ENCODE data around the gene CIB4. TPM values are rescaled to one million over a fixed set of nuclear protein-coding genes. Genes with fewer than 3 reads are reported as not detected.

Gene CIB4
- total and polyA plus RNA-seq, 9 of the 15 experiments (the other 6 are each of a cell fraction or from before 2014, with no cell fraction given): not detected

GRCh38 chr2:26536371-26537068, 104.6 kb downstream of the CIB4 start:
- in situ Hi-C loops (cut with MboI): no loop called here
- no peak overlapping the region for H3K4me3 ChIP-seq
- peaks cover 5% of the 10 kb centered on the region in 2 experiments; a peak in 3 of 5 replicates for H3K4me1 ChIP-seq (replicated peaks in 1 of 2; ENCODE audit: control insufficient read depth in 2 of 2, insufficient read depth in 2 of 2, low read length in 2 of 2)
- no peaks in the 10 kb centered on the region for H3K9me1 ChIP-seq (ENCODE audit: control insufficient read depth, insufficient read depth, low read length)
- CTCF ChIA-PET (ENCODE audit: low intra/inter-chr PET ratio): no interaction called here
- POLR2A ChIA-PET: no interaction called here
- WGBS (ENCODE audit: insufficient coverage, low coverage, missing lambda C conversion rate): 14% methylated on average over 18 of the region's 20 CpGs
- no peak overlapping the region for H3K4me2 ChIP-seq (ENCODE audit: insufficient read depth, low read length)
- H3K9ac ChIP-seq (ENCODE audit: insufficient read depth in 1 of 2, low read depth in 2 of 2, low read length in 2 of 2): no peak overlapping the region
- H4K20me1 ChIP-seq (replicated peaks; ENCODE audit: control insufficient read depth, insufficient read depth, low read length): peaks cover 3% of the 10 kb centered on the region; the same call in 1 of the 2 replicates
- ATAC-seq (no peak), DNase-seq (ENCODE audit: extremely low read depth in 1 of 4, low spot score in 3 of 4) (no peak), FAIRE-seq (no peak)
- H2AFZ ChIP-seq (ENCODE audit: low read depth, low read length): no peak overlapping the region
- no peak overlapping the region for H3K27ac ChIP-seq (ENCODE audit: extremely low read depth, low read depth, low read length)
- no peaks in the 10 kb centered on the region for H3K9me3 ChIP-seq (replicated peaks; ENCODE audit: control insufficient read depth, insufficient read depth, low read depth, low read length)
- H3K36me3 ChIP-seq (ENCODE audit: control insufficient read depth, insufficient read depth, low read length): no peaks in the 10 kb centered on the region
- H3K27me3 ChIP-seq (ENCODE audit: control insufficient read depth in 2 of 2, insufficient read depth in 2 of 2, low read length in 2 of 2): peaks cover 16 to 63% of the 10 kb centered on the region in 2 experiments
- no TSS peak for BruUV-seq (replicated peaks)
- no peaks in the 10 kb centered on the region for H3K79me2 ChIP-seq (ENCODE audit: control insufficient read depth, insufficient read depth, low read length)
- intact Hi-C loops (cut with micrococcal nuclease): no loop called here
- TF ChIP-seq STAT6 (CRISPR knock-in tag; IDR thresholded peaks at IDR 0.05) (no peak), CEBPZ (IDR thresholded peaks at IDR 0.05; ENCODE audit: borderline replicate concordance, low read depth, low read length) (no peak), GATAD2A (IDR thresholded peaks at IDR 0.05) (no peak), CCAR2 (IDR thresholded peaks at IDR 0.05; ENCODE audit: low read depth, low read length) (no peak), RAD21 (CRISPR knock-in tag; conservative IDR thresholded peaks at IDR 0.05 in 1 of 2, IDR thresholded peaks at IDR 0.05 in 1 of 2) (no peak), HEY1 (CRISPR knock-in tag; IDR thresholded peaks at IDR 0.05; ENCODE audit: borderline replicate concordance) (no peak), KDM2B (CRISPR knock-in tag; IDR thresholded peaks at IDR 0.05) (no peak), CBX2 (IDR thresholded peaks at IDR 0.05; ENCODE audit: insufficient read depth, low read length, poor library complexity, severe bottlenecking) (no peak), ZNF561 (CRISPR knock-in tag; conservative IDR thresholded peaks at IDR 0.05) (no peak), ZC3H11A (IDR thresholded peaks at IDR 0.05; ENCODE audit: low read depth, low read length) (no peak), THAP7 (CRISPR knock-in tag; IDR thresholded peaks at IDR 0.05) (no peak), SREBF1 (IDR thresholded peaks at IDR 0.05; ENCODE audit: borderline replicate concordance, low read depth, low read length) (no peak), MAZ (CRISPR knock-in tag; conservative IDR thresholded peaks at IDR 0.05 in 1 of 2, IDR thresholded peaks at IDR 0.05 in 1 of 2) (no peak)
